Measurements from ENCODE around the gene SERHL2.
"Not testable (repeated sequence)": the region's sequence is repeated elsewhere in the genome, so short reads cannot be mapped to it uniquely, and the experiment has no call there.

The SERHL2 gene

GRCh38 chr22:42575996-42576574 is 22.3 kb downstream of the SERHL2 start:
- not testable (repeated sequence) for DNase-seq

GRCh38 chr22:42577141-42577540 is 23.4 kb downstream of the SERHL2 start:
- not testable (repeated sequence) for DNase-seq

GRCh38 chr22:42577623-42578240 is 24.0 kb downstream of the SERHL2 start:
- DNase-seq, result no peak

GRCh38 chr22:42580040-42580439 is 26.3 kb downstream of the SERHL2 start:
- not testable (repeated sequence) for DNase-seq

- DNase-seq, result not testable (repeated sequence)
Measured at GRCh38 chr22:42581194-42581761, 27.5 kb downstream of the SERHL2 start.

GRCh38 chr22:42581762-42582716 is 28.3 kb downstream of the SERHL2 start:
- peak; percentile 59 for DNase-seq

- DNase-seq, result no peak
Measured at GRCh38 chr22:42582987-42583386, 29.2 kb downstream of the SERHL2 start.

GRCh38 chr22:42584364-42584940 is 30.7 kb downstream of the SERHL2 start:
- no peak for DNase-seq

- no peak for DNase-seq
Measured at GRCh38 chr22:42585096-42585495, 31.3 kb downstream of the SERHL2 start.

GRCh38 chr22:42586381-42586780 is 32.6 kb downstream of the SERHL2 start:
- no peak for DNase-seq

GRCh38 chr22:42587588-42588175 is 33.9 kb downstream of the SERHL2 start:
- DNase-seq, result no peak

GRCh38 chr22:42591987-42592386 is 38.2 kb downstream of the SERHL2 start:
- DNase-seq, result no peak

GRCh38 chr22:42595434-42595833 is 41.7 kb downstream of the SERHL2 start:
- DNase-seq, result no peak

GRCh38 chr22:42596336-42596735 is 42.6 kb downstream of the SERHL2 start:
- DNase-seq, result no peak

- no peak for DNase-seq
Measured at GRCh38 chr22:42596863-42597530, 43.2 kb downstream of the SERHL2 start.

- no peak for DNase-seq
Measured at GRCh38 chr22:42601879-42602465, 48.2 kb downstream of the SERHL2 start.

- no peak for DNase-seq
Measured at GRCh38 chr22:42602470-42602869, 48.7 kb downstream of the SERHL2 start.

- no peak for DNase-seq
Measured at GRCh38 chr22:42603427-42603826, 49.7 kb downstream of the SERHL2 start.

GRCh38 chr22:42604403-42604802 is 50.6 kb downstream of the SERHL2 start:
- no peak for DNase-seq

- DNase-seq, result not testable (repeated sequence)
Measured at GRCh38 chr22:42607641-42608040, 53.9 kb downstream of the SERHL2 start.

- DNase-seq, result no peak
Measured at GRCh38 chr22:42608136-42608822, 54.5 kb downstream of the SERHL2 start.

Data from DMS79 treated with DMSO at 0.1 percent for 48 hours (cell line).